Transverse colon (tissue), 3 donors: ENCODE data around the gene EXT2.

Experiments used
- POLR2A ChIP-seq: fragments of 450-650 bp; IDR thresholded peaks from one replicate; pipeline ENCODE4 v1.6.1; 2016; ENCODE audit warnings: antibody characterized with exemption, mild to moderate bottlenecking, moderate library complexity
- TF ChIP-seq, protein P1 (sequence below), 5 experiments: fragments of 200-600 bp in 3 of 5; fragments of 450-650 bp in 2 of 5; sonication (generic) in 3 of 5; IDR thresholded peaks; 1 replicate in 2 of 5; 2 replicates in 3 of 5; pipeline ENCODE4 v1.5.1; 2016 to 2017; ENCODE audit warnings: antibody characterized with exemption in 5 of 5, inconsistent platforms in 3 of 5, mild to moderate bottlenecking in 2 of 5, moderate library complexity in 1 of 5

DNA sequence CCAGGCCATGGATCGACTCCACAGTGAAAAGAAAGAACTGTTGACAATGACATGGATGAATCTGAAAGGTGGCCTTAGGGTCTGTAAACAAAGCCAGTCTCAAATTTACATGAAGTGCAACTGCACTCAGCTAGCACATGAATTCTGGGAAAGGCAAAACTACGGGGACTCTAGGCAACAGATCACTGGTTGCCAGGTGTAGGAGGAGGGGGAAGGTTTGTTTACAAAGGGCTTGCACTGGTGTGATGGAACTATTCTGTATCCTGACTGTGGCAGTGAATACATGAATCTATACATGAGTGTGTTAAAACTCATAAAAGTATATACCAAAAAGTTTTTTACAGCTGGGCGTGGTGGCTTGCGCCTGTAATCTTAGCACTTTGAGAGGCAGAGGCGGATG, 187.1 kb downstream of the EXT2 start:
- TF ChIP-seq POLR2A = no peak
- TF ChIP-seq, protein P1, sequence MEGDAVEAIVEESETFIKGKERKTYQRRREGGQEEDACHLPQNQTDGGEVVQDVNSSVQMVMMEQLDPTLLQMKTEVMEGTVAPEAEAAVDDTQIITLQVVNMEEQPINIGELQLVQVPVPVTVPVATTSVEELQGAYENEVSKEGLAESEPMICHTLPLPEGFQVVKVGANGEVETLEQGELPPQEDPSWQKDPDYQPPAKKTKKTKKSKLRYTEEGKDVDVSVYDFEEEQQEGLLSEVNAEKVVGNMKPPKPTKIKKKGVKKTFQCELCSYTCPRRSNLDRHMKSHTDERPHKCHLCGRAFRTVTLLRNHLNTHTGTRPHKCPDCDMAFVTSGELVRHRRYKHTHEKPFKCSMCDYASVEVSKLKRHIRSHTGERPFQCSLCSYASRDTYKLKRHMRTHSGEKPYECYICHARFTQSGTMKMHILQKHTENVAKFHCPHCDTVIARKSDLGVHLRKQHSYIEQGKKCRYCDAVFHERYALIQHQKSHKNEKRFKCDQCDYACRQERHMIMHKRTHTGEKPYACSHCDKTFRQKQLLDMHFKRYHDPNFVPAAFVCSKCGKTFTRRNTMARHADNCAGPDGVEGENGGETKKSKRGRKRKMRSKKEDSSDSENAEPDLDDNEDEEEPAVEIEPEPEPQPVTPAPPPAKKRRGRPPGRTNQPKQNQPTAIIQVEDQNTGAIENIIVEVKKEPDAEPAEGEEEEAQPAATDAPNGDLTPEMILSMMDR (IDR thresholded peaks at IDR 0.05) = no peak
